Stimulated activated naive CD8-positive, alpha-beta T cell treated with anti-CD3 and anti-CD28 coated beads, Interleukin-15, amount 100 ng/mL, for 72 hours (primary cell): ENCODE results near the gene CKLF.
"Not testable (repeated sequence)": the region's sequence is repeated elsewhere in the genome, so short reads cannot be mapped to it uniquely, and the experiment has no call there.

Experiments used
- ATAC-seq: fragments of 150-1000 bp; cut with Tn5 transposase; 2 replicates; pipeline ENCODE4 v1.10.0; 2021; ENCODE audit warnings: mild to moderate bottlenecking, moderate library complexity
- DNase-seq, 2 donors: peaks; one replicate each; pipeline ENCODE4 v3.0.0; 2021 to 2022
- H3K27ac Mint-ChIP-seq, 2 donors: one replicate each; pipeline ENCODE4 v1.8.0; 2022; ENCODE audit warnings: mild to moderate bottlenecking in 2 of 2, mixed read lengths in 2 of 2, moderate library complexity in 2 of 2
- H3K27me3 Mint-ChIP-seq: one replicate; pipeline ENCODE4 v1.8.0; 2022; ENCODE audit warnings: mixed read lengths
- H3K4me1 Mint-ChIP-seq: one replicate; pipeline ENCODE4 v1.8.0; 2022; ENCODE audit warnings: mild to moderate bottlenecking, mixed read lengths
- H3K4me3 Mint-ChIP-seq, 2 donors: one replicate each; pipeline ENCODE4 v1.8.0; 2022; ENCODE audit warnings: mild to moderate bottlenecking in 2 of 2, mixed read lengths in 2 of 2, moderate library complexity in 1 of 2
- H3K9me3 Mint-ChIP-seq, 2 donors: one replicate each; pipeline ENCODE4 v1.8.0; 2022; ENCODE audit warnings: mixed read lengths in 2 of 2

The CKLF gene

DNA sequence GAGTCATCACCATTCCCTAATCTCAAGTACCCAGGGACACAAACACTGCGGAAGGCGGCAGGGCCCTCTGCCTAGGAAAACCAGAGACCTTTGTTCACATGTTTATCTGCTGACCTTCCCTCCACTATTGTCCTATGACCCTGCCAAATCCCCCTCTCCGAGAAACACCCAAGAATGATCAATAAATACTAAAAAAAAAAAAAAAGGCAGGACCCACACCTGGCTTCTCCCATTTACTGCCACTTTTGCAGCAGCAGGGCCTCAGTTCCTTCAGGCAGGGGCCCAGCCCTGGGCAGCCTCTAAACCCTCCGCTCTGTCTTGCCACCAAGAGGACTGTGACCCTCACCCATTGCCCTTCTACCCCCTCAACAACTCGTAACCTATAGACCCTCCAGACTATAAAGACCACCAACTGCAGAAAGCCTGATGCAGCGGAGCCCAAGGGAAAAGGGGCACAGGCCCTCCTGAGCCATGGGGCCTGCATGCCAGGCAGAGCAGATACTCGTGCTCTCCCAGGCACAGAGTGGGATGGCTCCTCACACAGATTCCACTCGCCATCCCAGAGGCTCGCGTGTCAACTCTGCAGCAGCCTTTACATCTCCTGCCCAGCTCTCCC, 37.3 kb upstream of the CKLF start:
- H3K4me1 Mint-ChIP-seq: peaks cover 50% of the 10 kb centered on the region
- not testable (repeated sequence) for H3K9me3 Mint-ChIP-seq, ATAC-seq, DNase-seq, H3K4me3 Mint-ChIP-seq, H3K27me3 Mint-ChIP-seq
- peak overlapping the region in 1 of 2 donors; percentile 8 for H3K27ac Mint-ChIP-seq

DNA sequence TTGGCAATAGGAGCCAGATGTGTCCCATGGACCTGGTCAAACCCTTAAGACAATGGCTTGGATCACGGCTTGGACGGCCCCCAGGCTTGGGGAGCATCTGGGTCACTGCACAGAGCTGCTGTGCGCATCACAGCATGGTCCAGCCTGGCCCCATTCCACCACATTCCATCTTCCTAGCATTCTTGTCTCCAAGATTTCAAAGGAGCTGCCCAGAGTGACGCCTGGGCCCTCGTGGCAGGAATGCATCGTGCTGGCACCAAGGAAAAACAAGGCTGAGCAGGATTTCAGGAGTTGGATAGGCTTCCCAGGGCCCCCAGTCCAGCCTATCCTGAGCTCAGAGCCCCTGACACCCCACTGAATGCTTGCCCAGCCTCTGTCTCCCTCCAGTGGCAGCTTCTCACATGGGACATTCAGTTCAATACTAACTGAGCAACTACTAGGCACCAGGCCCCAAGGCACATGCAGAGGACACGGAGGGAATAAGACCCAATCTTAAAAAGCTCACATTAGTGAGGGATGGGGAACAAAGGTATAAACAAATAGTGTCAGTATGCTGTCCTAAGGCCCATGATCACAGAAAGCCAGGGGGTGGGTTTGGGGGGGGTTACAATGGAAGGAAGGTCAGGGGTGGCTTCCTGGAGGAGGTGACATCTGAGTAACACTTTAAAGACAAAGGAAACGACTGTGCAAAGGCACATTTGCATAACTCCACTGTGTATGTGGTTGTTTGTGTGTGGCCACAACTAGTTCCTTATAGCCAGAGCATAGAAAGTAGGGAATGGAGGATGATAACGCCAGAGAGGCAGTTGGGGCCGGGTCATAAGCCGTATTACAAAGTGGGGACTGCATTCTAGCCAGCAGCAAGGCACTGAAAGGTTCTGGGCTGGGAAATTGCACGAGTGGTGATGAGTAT, 36.5 kb upstream of the CKLF start:
- DNase-seq (peak; percentile 30 to 60), ATAC-seq (peak; percentile 30)
- peak overlapping the region in 1 of 2 donors; percentile 85 for H3K27ac Mint-ChIP-seq
- H3K9me3 Mint-ChIP-seq: no peaks in the 10 kb centered on the region
- no peaks in the 10 kb centered on the region for H3K27me3 Mint-ChIP-seq
- H3K4me3 Mint-ChIP-seq: peak overlapping the region; percentile 31 to 88
- peaks cover 58% of the 10 kb centered on the region for H3K4me1 Mint-ChIP-seq

DNA sequence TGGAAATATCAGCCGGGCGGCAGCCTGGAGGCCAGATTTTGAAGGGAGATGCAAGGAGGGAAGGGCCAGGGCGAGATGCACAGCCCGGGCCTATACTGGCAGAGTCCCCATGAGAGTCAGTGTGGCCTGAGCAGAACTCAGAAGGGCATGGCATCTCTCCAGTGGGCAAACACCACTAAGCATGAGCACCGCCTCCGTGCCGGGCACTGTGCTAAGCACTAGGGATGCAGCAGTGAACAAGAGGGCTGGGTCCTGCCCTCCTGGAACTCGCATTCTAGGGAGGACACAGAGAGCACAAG, 35.9 kb upstream of the CKLF start:
- Mint-ChIP-seq H3K27me3 (no peaks in the 10 kb centered on the region), H3K4me1 (peaks cover 64% of the 10 kb centered on the region), H3K9me3 (no peaks in the 10 kb centered on the region), H3K4me3 (peak overlapping the region; percentile 31 to 88), H3K27ac (peak overlapping the region; percentile 66 to 98)
- ATAC-seq (peak; percentile 40), DNase-seq (no peak)

DNA sequence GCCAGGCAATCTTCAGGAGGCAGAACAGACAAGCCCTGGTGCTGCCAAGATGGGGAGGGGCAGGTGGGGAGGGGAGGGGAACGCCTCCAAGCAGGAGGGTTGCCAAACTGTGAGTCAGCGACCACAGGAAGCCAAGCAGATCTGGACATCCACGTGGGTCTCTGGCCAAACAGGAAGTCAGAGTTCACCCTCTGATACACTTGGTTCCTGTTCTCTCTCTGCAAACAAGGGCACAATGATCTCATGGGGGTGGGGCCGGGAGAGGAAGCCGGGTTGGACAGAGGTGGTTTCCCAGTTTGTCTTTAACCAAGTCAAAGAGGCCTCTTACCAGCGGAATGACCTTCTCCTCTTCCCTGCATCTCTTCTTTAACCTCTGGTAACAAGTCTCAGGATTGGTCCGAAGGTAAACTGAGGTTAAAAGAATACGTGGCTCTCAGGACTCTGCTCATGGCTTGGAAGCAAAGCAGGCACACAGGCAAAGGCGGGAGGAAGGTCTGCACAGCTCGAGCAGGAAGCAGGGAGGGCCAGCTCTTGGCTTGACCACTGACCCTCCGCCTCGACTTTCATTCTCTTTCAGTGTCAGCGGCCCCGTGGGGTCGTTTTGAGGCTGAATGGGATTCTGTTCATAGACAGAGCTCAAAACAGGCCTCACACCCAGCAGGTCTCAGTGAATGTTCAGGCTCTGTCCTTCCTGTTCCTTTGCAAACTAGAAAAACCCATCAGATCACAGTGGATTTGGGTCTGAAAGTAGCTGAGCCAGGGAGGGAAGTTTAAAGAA, 35.4 kb upstream of the CKLF start:
- Mint-ChIP-seq H3K27ac (peak overlapping the region; percentile 98 to 99), H3K27me3 (no peaks in the 10 kb centered on the region)
- DNase-seq: peak; percentile 65 to 91

DNA sequence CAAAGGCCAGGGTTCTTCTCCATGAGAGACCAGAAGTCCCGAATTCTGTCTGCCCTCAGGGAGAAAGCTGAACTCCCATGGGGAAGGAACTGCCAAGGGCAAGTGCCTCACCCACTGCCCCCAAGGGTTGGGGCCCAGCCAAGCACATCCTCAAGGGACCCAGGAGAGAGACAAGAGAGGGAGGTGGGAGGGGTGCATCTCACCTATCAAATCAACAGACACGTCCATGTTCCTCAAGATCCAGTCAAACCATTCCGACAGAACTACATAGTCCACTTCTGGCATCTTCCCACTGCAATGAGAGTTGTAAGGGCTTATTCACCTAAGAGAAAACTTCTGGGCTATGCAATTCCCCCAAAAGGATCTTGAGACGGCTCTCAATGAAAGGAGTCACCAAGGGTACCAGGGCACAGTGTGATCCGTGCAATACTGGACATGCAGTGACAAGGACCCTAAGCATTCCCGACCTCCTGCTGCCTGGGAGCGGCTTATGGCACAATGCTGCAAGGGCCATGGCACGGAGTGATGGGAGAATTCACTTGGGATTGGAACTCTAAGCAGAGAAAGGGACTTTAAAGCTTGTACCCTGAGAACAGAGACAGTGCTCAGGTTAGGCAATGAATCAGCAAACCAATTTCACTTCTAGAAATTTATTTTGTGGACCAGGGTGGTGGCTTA, 34.7 kb upstream of the CKLF start:
- H3K9me3 Mint-ChIP-seq: no peaks in the 10 kb centered on the region
- H3K27me3 Mint-ChIP-seq: no peaks in the 10 kb centered on the region
- no peak for ATAC-seq
- H3K4me3 Mint-ChIP-seq: peak overlapping the region; percentile 88 to 92
- DNase-seq: no peak
- peak overlapping the region; percentile 98 to 99 for H3K27ac Mint-ChIP-seq
- peaks cover 76% of the 10 kb centered on the region for H3K4me1 Mint-ChIP-seq

More for the DNA sequence above, 35.4 kb upstream of the CKLF start:
- ATAC-seq: peak; percentile 94
- H3K4me1 Mint-ChIP-seq: peaks cover 69% of the 10 kb centered on the region
- H3K4me3 Mint-ChIP-seq: peak overlapping the region; percentile 88 to 92
- H3K9me3 Mint-ChIP-seq: no peaks in the 10 kb centered on the region

DNA sequence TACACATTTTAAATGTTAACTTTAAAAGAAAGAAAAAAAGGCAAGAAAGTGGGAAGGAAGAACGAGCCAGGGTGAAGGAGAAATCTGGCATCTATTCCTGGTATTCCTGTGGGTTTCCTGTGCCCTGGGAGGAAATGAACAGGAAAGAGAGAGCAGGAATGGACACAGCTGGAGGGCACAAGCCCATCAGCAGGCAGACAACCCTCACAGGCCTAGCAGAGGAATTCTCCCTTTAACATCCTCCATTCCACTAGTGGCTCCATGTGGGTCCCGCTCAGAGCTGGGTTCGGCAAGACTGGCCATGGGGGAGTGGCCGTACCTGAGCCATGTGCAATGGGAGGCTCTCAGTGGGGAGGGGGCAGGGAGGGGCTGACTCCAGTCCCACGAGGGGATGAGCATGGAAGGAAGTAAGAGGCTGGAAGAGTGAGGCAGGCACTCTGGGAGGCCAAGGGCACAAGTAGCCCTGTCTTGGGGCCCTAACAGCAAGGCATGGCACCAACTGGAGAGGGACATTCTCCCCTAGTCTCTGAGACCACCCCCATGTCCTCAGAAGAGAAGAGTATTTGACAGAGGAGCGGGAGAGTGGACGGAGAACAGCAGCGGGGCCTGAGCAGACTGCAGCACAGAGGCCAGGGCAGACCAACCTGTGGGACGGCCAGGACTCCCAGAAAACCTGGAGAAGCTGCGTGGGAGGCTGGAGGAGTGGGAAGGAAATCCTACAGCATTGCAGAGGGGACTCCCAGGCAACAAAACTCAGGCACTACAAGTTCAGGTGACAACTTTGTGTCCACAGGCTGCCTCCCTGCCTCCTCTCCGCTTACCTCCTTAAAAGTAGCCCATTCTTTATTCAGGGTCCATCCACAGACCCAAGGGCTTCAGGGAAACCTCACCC, 32.6 kb upstream of the CKLF start:
- peaks cover 96% of the 10 kb centered on the region for H3K4me1 Mint-ChIP-seq
- peak overlapping the region in 1 of 2 donors; percentile 59 for H3K27ac Mint-ChIP-seq
- DNase-seq (no peak), ATAC-seq (no peak)
- H3K27me3 Mint-ChIP-seq: no peaks in the 10 kb centered on the region
- no peak overlapping the region for H3K4me3 Mint-ChIP-seq
- no peaks in the 10 kb centered on the region for H3K9me3 Mint-ChIP-seq

DNA sequence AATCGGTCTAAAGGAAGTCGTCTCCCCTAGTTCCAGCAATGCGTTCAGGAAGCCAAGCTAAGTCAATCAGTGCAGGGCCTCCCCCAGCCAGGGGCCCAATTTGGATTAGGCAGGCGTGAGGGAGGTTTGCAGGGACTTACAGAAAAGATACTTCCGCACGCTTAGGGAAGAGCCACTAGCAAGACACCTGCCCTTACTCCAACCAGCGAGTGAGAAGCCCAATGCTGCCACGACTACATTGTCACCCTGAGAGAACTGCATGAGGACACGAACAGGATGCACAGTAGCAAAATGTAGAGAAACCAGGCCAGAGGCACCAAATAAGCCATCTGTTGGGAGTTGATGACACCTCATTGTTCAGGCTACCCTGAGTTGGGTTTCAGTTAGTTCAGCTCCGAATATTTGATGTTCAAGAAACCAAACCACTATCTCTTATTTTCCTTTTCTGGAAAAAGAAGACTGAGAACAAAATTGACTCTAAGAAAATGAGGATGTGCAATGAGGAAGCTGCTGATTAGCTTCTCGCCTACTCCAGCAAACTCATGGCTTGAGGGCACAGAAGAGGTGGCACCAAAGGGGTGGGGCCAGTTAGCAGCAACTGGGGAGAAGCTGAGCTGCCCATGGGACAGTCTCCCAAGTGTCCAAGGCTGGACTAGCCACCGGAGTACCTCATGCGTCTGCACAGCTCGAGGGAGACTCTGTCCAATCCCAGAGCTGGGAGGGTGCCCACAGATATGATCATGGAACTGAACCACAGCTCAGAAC, 31.8 kb upstream of the CKLF start:
- Mint-ChIP-seq H3K4me3 (peak overlapping the region; percentile 35 to 74), H3K27me3 (no peaks in the 10 kb centered on the region), H3K4me1 (peaks cover 97% of the 10 kb centered on the region), H3K9me3 (no peaks in the 10 kb centered on the region), H3K27ac (no peak overlapping the region)
- no peak for ATAC-seq
- DNase-seq: no peak

DNA sequence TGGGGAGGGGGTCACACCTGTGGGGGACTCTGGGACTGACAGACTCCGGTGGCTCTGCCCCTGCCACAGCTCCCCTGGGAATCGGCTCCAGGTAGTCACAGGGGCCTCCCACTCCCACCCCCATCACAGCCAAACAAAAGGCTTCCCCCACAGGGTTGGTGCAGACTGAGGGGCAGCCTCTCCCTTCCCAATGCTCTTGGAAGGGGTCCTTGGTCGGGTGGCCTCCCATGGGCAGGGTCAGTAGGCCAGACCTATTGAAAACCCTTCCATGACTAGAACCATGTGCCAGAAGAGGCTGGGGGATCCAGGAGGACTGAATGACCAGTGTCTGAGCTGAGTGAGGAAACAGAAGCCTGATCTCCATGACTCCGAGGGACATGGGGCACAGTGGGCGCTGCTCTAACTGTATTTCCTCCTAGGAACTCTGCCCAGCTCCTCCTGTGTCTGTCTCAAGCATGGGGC, 31.1 kb upstream of the CKLF start:
- ATAC-seq: no peak
- no peak for DNase-seq
- peaks cover 97% of the 10 kb centered on the region for H3K4me1 Mint-ChIP-seq
- peak overlapping the region; percentile 74 to 89 for H3K27ac Mint-ChIP-seq
- H3K4me3 Mint-ChIP-seq: peak overlapping the region; percentile 74 to 86
- no peaks in the 10 kb centered on the region for H3K9me3 Mint-ChIP-seq
- H3K27me3 Mint-ChIP-seq: no peaks in the 10 kb centered on the region

DNA sequence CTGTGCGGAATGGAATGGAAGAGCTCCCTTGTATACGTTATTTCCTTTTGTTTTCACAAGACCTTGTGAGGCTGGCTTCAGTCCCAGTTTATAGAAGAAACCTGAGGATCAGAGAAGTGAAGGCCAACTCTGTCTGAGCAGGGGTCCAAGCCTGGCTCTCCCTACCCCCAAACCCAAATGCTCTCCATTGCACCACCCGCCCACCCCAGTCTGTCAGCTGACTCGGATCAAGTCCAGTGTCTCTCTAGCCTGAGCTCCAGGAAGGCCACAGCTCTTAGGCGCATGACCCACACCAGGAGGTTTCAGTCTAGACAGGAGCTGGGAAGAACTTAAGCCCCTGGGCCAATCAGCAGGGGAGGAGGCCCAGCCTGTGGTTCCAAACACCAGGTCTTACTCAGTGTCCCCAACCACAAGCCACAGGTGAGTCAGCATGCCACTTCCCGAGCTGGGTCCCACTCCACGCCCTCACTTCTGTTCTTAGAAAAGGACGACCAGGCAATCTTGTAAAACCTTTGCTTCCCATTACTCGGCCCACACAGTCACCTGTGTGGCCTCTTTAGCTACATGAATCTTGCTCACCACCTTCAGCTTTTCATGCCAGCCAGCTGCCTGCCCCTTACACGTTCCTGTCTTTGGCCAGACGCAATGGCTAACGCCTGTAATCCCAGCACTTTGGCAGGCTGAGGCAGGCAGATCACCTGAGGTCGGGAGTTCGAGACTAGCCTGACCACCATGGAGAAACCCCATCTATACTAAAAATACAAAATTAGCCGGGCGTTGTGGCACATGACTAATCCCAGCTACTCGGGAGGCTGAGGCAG, 30.2 kb upstream of the CKLF start:
- DNase-seq (peak; percentile 86 to 96), ATAC-seq (peak; percentile 94)
- Mint-ChIP-seq H3K27me3 (no peaks in the 10 kb centered on the region), H3K27ac (peak overlapping the region; percentile 99 to 100), H3K4me1 (peaks cover 95% of the 10 kb centered on the region), H3K4me3 (peak overlapping the region; percentile 74 to 86), H3K9me3 (no peaks in the 10 kb centered on the region)

DNA sequence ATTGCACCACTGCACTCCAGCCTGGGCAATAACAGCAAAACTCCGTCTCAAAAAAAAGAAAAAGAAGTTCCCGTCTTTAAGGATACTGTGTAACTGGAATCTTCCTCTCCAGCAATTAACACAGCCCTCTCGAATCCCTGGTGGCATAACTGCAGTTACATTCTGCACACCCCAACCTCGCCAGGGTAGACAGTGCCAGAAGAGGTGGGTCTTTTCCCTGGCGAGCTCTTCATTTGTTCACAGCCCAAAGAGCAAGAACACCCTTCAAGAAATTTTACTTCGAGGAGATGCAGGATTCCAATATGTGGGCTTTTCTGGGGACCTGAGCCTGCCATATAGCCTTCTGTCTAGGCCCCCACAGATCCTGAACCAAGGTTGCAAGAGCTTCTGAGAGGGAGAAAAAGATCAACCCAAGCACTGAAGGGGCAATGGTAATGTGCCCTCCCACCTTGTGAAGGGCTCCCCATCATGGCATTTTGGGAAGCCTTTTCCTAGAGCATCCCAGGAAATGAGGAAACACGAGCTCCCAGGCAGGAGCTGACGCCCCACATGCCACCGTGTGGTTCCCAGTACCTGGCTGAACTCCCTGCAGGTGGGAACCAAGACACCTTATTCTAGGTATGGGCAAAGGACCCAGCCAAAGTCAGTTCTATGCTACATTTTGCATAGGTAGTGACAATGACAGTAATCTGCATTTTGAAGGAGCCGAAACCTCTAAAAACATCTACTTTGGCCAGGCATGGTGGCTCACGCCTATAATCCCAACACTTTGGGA, 29.4 kb upstream of the CKLF start:
- Mint-ChIP-seq H3K27me3 (no peaks in the 10 kb centered on the region), H3K4me1 (peaks cover 95% of the 10 kb centered on the region), H3K4me3 (peak overlapping the region; percentile 74 to 86), H3K27ac (peak overlapping the region; percentile 99 to 100), H3K9me3 (no peaks in the 10 kb centered on the region)
- DNase-seq: no peak
- ATAC-seq: no peak

DNA sequence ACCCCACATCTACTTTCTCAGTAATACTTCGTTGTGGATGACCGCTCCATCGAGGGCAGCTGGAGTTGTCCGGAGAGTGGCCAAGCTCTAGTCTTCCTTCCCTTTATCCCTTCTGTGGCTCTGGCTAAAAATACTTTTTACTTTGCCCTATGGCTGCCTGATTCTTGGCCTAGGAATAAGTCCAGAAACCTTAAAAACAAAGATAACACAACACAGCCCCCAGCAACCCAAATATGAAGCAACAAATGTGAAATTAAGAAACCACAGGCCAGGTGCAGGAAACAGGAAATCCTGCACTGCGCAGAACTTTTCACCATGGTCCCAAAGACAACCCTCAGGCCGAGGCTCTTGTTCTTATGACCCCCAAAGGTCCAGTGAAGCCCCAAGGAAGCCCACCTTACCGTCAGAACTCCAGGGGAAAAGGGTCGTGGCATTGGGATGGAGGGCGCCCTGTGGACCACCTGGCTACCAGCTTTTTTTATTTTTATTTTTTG, 28.5 kb upstream of the CKLF start:
- Mint-ChIP-seq H3K4me1 (peaks cover 93% of the 10 kb centered on the region), H3K9me3 (no peaks in the 10 kb centered on the region), H3K27ac (peak overlapping the region; percentile 99 to 100), H3K4me3 (peak overlapping the region; percentile 74 to 86), H3K27me3 (no peaks in the 10 kb centered on the region)
- DNase-seq (peak; percentile 43 to 72), ATAC-seq (peak; percentile 56)

DNA sequence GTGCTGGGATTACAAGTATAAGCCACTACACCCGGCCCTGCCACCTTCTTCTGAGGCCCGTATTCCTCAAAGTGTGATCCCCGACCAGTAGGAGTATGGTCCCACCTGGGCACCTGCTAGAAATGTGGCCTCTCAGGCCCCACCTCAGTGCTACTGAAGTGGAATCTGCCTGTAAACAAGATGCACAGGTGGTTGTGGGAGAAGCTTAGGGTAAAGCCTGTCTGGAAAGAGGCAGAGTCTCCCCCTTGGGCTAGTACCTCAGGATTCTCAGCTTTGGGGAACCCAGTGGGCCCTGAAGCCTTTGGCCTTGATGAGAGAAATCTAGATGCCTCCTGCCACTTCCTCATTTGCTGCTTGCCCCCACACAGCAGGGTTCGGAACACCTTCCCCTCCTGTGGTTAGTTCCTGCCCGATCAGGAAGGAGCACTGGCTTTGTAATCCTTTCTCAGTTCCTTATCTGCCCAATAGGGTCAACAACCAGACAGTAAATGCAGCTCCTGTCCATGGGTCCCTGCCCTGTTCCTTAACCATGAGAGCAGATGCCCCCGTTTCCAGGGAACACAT, 27.7 kb upstream of the CKLF start:
- peak overlapping the region; percentile 74 to 86 for H3K4me3 Mint-ChIP-seq

More for the DNA sequence above, 27.7 kb upstream of the CKLF start:
- Mint-ChIP-seq H3K9me3 (no peaks in the 10 kb centered on the region), H3K27ac (peak overlapping the region; percentile 99 to 100), H3K4me1 (peaks cover 94% of the 10 kb centered on the region), H3K27me3 (no peaks in the 10 kb centered on the region)
- DNase-seq (peak in 1 of 2 donors; percentile 58), ATAC-seq (no peak)
